Loucy (cell line): ENCODE measurements around the gene SPATC1L.
"Not testable (repeated sequence)": the region's sequence is repeated elsewhere in the genome, so short reads cannot be mapped to it uniquely, and the experiment has no call there.

Source experiments
- CTCF ChIP-seq: fragments of 200-600 bp; sonication (generic); conservative IDR thresholded peaks from 2 replicates; pipeline ENCODE4 v1.5.1; 2014; ENCODE audit warnings: mild to moderate bottlenecking, antibody characterized with exemption, low read length
- EZH2phosphoT487 ChIP-seq: fragments of 200-600 bp; IDR thresholded peaks from 2 replicates; pipeline ENCODE4 v1.6.1; 2018; ENCODE audit warnings: antibody characterized with exemption, mild to moderate bottlenecking, moderate library complexity, borderline replicate concordance

GRCh38 chr21:46140352-46141003 is 43.8 kb downstream of the SPATC1L start:
- TF ChIP-seq CTCF, EZH2phosphoT487: not testable (repeated sequence)
